NCI-H82 treated with DMSO at 0.1 percent for 48 hours (cell line): ENCODE measurements around the gene UVRAG.

Source experiments
- DNase-seq: peaks from one replicate; lab custom pipeline; 2025; ENCODE audit not compliant: unreplicated experiment; lab: John Stamatoyannopoulos, UW

UVRAG gene

GRCh38 chr11:75996523-75997442 is 181.8 kb downstream of the UVRAG start:
- DNase-seq, result no peak

- no peak for DNase-seq
These were observed 189.4 kb downstream of the UVRAG start for GRCh38 chr11:76004400-76004799.

GRCh38 chr11:76005756-76006155 is 190.7 kb downstream of the UVRAG start:
- no peak for DNase-seq

- DNase-seq, result no peak
These were observed 192.2 kb downstream of the UVRAG start for GRCh38 chr11:76007166-76007565.

GRCh38 chr11:76008474-76008873 is 193.5 kb downstream of the UVRAG start:
- no peak for DNase-seq

- DNase-seq, result no peak
These were observed 195.0 kb downstream of the UVRAG start for GRCh38 chr11:76010051-76010450.

GRCh38 chr11:76013526-76013925 is 198.5 kb downstream of the UVRAG start:
- DNase-seq, result no peak

- no peak for DNase-seq
These were observed 208.4 kb downstream of the UVRAG start for GRCh38 chr11:76023236-76024068.

- DNase-seq, result no peak
These were observed 210.1 kb downstream of the UVRAG start for GRCh38 chr11:76025068-76025467.

- DNase-seq, result no peak
These were observed 210.8 kb downstream of the UVRAG start for GRCh38 chr11:76025817-76026216.

- no peak for DNase-seq
These were observed 211.3 kb downstream of the UVRAG start for GRCh38 chr11:76026281-76026680.

GRCh38 chr11:76026862-76027261 is 211.9 kb downstream of the UVRAG start:
- DNase-seq, result no peak

- no peak for DNase-seq
These were observed 215.3 kb downstream of the UVRAG start for GRCh38 chr11:76030286-76030685.

GRCh38 chr11:76030968-76031590 is 216.1 kb downstream of the UVRAG start:
- no peak for DNase-seq

- DNase-seq, result no peak
These were observed 218.7 kb downstream of the UVRAG start for GRCh38 chr11:76033699-76034098.

- DNase-seq, result no peak
These were observed 220.0 kb downstream of the UVRAG start for GRCh38 chr11:76035020-76035419.

- DNase-seq, result no peak
These were observed 223.6 kb downstream of the UVRAG start for GRCh38 chr11:76038608-76039007.

GRCh38 chr11:76041208-76041607 is 226.2 kb downstream of the UVRAG start:
- DNase-seq, result no peak

GRCh38 chr11:76044750-76045320 is 229.8 kb downstream of the UVRAG start:
- DNase-seq, result no peak

- no peak for DNase-seq
These were observed 232.2 kb downstream of the UVRAG start for GRCh38 chr11:76047231-76047630.

GRCh38 chr11:76047766-76048165 is 232.8 kb downstream of the UVRAG start:
- no peak for DNase-seq
